ENCODE results near the gene RPS24. TPM values are rescaled to one million over a fixed set of nuclear protein-coding genes. Genes with fewer than 3 reads are reported as not detected.

Gene RPS24
- total and polyA plus RNA-seq, 4 donors: 314 to 1,104 (median 812) TPM

DNA sequence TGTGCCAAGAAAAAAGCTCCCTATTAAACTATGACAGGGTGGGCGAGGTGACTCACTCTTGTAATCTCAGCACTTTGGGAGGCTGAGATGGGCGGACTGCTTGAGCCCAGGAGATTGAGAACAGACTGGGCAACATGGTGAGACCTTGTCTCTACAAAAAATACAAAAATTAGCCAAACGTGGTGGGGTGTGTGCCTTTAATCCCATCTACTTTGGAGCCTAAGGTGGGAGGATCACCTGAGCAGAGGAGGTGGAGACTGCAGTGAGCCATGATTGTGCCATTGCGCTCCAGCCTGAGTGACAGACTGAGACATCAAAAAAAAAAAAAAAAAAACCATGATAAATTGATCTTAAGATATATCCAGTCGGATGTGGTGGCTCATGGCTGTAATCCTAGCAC is 15.8 kb upstream of the RPS24 start:
- 90% methylated on average over 5 of the region's 5 CpGs for WGBS
- no peak for DNase-seq (ENCODE audit: low spot score)
- no peak overlapping the region for H3K4me3 ChIP-seq (ENCODE audit: low read depth in 1 of 3, low read length in 3 of 3)
- H3K36me3 ChIP-seq (ENCODE audit: control insufficient read depth in 4 of 4, insufficient read depth in 3 of 4, low read depth in 1 of 4, low read length in 3 of 4): peaks cover 21 to 82% (median 65%) of the 10 kb centered on the region in 4 donors
- H3K27me3 ChIP-seq (ENCODE audit: control insufficient read depth in 4 of 4, insufficient read depth in 4 of 4, low read length in 3 of 4): no peaks in the 10 kb centered on the region
- no peaks in the 10 kb centered on the region for H3K4me1 ChIP-seq (ENCODE audit: control insufficient read depth in 4 of 4, insufficient read depth in 4 of 4, low read length in 3 of 4)
- TF ChIP-seq, protein P1, sequence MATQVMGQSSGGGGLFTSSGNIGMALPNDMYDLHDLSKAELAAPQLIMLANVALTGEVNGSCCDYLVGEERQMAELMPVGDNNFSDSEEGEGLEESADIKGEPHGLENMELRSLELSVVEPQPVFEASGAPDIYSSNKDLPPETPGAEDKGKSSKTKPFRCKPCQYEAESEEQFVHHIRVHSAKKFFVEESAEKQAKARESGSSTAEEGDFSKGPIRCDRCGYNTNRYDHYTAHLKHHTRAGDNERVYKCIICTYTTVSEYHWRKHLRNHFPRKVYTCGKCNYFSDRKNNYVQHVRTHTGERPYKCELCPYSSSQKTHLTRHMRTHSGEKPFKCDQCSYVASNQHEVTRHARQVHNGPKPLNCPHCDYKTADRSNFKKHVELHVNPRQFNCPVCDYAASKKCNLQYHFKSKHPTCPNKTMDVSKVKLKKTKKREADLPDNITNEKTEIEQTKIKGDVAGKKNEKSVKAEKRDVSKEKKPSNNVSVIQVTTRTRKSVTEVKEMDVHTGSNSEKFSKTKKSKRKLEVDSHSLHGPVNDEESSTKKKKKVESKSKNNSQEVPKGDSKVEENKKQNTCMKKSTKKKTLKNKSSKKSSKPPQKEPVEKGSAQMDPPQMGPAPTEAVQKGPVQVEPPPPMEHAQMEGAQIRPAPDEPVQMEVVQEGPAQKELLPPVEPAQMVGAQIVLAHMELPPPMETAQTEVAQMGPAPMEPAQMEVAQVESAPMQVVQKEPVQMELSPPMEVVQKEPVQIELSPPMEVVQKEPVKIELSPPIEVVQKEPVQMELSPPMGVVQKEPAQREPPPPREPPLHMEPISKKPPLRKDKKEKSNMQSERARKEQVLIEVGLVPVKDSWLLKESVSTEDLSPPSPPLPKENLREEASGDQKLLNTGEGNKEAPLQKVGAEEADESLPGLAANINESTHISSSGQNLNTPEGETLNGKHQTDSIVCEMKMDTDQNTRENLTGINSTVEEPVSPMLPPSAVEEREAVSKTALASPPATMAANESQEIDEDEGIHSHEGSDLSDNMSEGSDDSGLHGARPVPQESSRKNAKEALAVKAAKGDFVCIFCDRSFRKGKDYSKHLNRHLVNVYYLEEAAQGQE (IDR thresholded peaks at IDR 0.05): no peak
- TF ChIP-seq, protein P2, sequence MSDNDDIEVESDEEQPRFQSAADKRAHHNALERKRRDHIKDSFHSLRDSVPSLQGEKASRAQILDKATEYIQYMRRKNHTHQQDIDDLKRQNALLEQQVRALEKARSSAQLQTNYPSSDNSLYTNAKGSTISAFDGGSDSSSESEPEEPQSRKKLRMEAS (IDR thresholded peaks at IDR 0.05): no peak
- TF ChIP-seq, protein P3, sequence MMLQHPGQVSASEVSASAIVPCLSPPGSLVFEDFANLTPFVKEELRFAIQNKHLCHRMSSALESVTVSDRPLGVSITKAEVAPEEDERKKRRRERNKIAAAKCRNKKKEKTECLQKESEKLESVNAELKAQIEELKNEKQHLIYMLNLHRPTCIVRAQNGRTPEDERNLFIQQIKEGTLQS (IDR thresholded peaks at IDR 0.05): no peak
- no peak for TF ChIP-seq RAD21 (IDR thresholded peaks at IDR 0.05)
- TF ChIP-seq YY1 (IDR thresholded peaks at IDR 0.05): no peak
- no peak for TF ChIP-seq FOXA2 (IDR thresholded peaks at IDR 0.05)
- no peak for TF ChIP-seq NR2F2 (IDR thresholded peaks at IDR 0.05)
- no peak for TF ChIP-seq RXRA (IDR thresholded peaks at IDR 0.05)
- no peak overlapping the region for H3K9ac ChIP-seq (ENCODE audit: low read depth in 1 of 2, low read length in 2 of 2)
- no peak overlapping the region for H3K27ac ChIP-seq (ENCODE audit: low read depth in 1 of 2, low read length in 2 of 2)
- H3K9me3 ChIP-seq (ENCODE audit: control insufficient read depth in 4 of 4, low read length in 3 of 4): no peaks in the 10 kb centered on the region

DNA sequence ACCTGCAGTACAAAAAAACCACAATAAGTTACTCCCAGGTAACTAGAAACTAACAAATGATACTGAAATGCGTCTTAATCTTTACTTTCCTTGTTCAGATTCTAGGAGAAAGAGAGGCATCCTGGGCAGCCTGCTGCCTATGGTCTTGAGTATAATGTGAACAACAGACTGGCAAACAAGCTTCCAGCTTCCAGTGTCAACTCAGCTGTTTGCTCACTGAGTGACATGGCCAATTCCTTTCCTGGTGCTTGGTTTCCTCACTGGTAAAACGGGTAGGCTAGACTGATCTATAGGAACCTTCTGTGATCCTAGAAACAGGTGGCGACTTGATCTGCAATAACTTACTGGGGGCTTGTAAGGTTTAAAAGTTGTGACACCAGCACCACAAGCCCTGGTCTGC is 14.4 kb upstream of the RPS24 start:
- no peaks in the 10 kb centered on the region for H3K27me3 ChIP-seq (ENCODE audit: control insufficient read depth in 4 of 4, insufficient read depth in 4 of 4, low read length in 3 of 4)
- no peak overlapping the region for H3K27ac ChIP-seq (ENCODE audit: low read depth in 1 of 2, low read length in 2 of 2)
- 91% methylated on average over 3 of the region's 3 CpGs for WGBS
- no peaks in the 10 kb centered on the region for H3K4me1 ChIP-seq (ENCODE audit: control insufficient read depth in 4 of 4, insufficient read depth in 4 of 4, low read length in 3 of 4)
- H3K9ac ChIP-seq (ENCODE audit: low read depth in 1 of 2, low read length in 2 of 2): no peak overlapping the region
- H3K4me3 ChIP-seq (ENCODE audit: low read depth in 1 of 3, low read length in 3 of 3): no peak overlapping the region
- H3K36me3 ChIP-seq (ENCODE audit: control insufficient read depth in 4 of 4, insufficient read depth in 3 of 4, low read depth in 1 of 4, low read length in 3 of 4): peaks cover 23 to 89% (median 66%) of the 10 kb centered on the region in 4 donors
- no peaks in the 10 kb centered on the region for H3K9me3 ChIP-seq (ENCODE audit: control insufficient read depth in 4 of 4, low read length in 3 of 4)
- TF ChIP-seq FOXA2 (IDR thresholded peaks at IDR 0.05) (no peak), HNF4A (conservative IDR thresholded peaks at IDR 0.05) (no peak), FOXA1 (IDR thresholded peaks at IDR 0.05) (no peak), SP1 (IDR thresholded peaks at IDR 0.05) (no peak), NR2F2 (IDR thresholded peaks at IDR 0.05) (no peak), RXRA (IDR thresholded peaks at IDR 0.05) (no peak), EGR1 (IDR thresholded peaks at IDR 0.05; ENCODE audit: low read depth in 2 of 2) (no peak), JUND (IDR thresholded peaks at IDR 0.05) (no peak), TAF1 (conservative IDR thresholded peaks at IDR 0.05) (no peak)
- TF ChIP-seq, protein P1 (IDR thresholded peaks at IDR 0.05): no peak
- TF ChIP-seq, protein P4, sequence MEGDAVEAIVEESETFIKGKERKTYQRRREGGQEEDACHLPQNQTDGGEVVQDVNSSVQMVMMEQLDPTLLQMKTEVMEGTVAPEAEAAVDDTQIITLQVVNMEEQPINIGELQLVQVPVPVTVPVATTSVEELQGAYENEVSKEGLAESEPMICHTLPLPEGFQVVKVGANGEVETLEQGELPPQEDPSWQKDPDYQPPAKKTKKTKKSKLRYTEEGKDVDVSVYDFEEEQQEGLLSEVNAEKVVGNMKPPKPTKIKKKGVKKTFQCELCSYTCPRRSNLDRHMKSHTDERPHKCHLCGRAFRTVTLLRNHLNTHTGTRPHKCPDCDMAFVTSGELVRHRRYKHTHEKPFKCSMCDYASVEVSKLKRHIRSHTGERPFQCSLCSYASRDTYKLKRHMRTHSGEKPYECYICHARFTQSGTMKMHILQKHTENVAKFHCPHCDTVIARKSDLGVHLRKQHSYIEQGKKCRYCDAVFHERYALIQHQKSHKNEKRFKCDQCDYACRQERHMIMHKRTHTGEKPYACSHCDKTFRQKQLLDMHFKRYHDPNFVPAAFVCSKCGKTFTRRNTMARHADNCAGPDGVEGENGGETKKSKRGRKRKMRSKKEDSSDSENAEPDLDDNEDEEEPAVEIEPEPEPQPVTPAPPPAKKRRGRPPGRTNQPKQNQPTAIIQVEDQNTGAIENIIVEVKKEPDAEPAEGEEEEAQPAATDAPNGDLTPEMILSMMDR (IDR thresholded peaks at IDR 0.05; ENCODE audit: low read depth, low read length, missing input control): no peak
- no peak for DNase-seq (ENCODE audit: low spot score)
